Measurements from ENCODE around the gene POU6F1. TPM values are rescaled to one million over a fixed set of nuclear protein-coding genes. Genes with fewer than 3 reads are reported as not detected.

The POU6F1 gene
- total and polyA plus RNA-seq, 2 of the 8 experiments (the other 6 are each of a cell fraction or from before 2014, with no cell fraction given): 5.6 to 8.7 TPM

DNA sequence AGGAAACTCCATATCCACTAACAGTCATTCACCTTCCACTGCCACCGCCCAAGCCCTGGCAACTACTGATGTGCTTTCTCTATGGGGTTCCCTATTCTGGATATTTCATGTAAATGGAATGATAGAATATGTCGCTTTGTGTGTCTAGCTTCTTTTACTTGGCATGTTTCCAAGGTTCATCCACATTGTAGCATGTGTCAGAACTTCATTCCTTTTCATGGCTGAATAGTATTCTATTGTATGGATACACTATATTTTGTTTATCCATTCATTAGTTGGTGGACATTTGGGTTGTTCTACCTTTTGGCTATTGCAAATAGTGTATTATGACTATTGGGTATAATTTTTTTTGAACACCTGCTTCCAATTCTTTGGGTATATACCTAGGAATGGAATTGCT lies 8.6 kb downstream of the POU6F1 start:
- Histone ChIP-seq H3K79me2 (ENCODE audit: control insufficient read depth in 1 of 2, insufficient read depth in 2 of 2, low read length in 2 of 2) (no peaks in the 10 kb centered on the region), H3K4me1 (replicated peaks in 1 of 4; ENCODE audit: control insufficient read depth in 3 of 4, insufficient read depth in 4 of 4, low read length in 3 of 4) (no peaks in the 10 kb centered on the region), H3K4ac (replicated peaks; ENCODE audit: insufficient read length, low read depth, low read length) (no peak overlapping the region), H3K27ac (ENCODE audit: low read depth, low read length) (no peak overlapping the region), H4K5ac (ENCODE audit: insufficient read length, low read depth, low read length) (no peak overlapping the region), H3K27me3 (replicated peaks in 1 of 4; ENCODE audit: control insufficient read depth in 3 of 4, extremely low read depth in 1 of 4, insufficient read depth in 3 of 4, low read length in 3 of 4) (no peaks in the 10 kb centered on the region), H3K23me2 (ENCODE audit: low read depth, low read length) (no peaks in the 10 kb centered on the region), H3K56ac (replicated peaks; ENCODE audit: insufficient read length, low read depth, low read length) (no peak overlapping the region), H2BK15ac (ENCODE audit: low read length) (no peak overlapping the region), H4K91ac (replicated peaks; ENCODE audit: insufficient read length, low read length) (no peak overlapping the region), H2BK120ac (replicated peaks; ENCODE audit: low read depth, low read length) (no peak overlapping the region), H3K18ac (ENCODE audit: extremely low read depth, low read length) (no peak overlapping the region), H3K4me2 (ENCODE audit: insufficient read depth in 1 of 2, low read depth in 2 of 2, low read length in 2 of 2) (no peak overlapping the region), H4K20me1 (replicated peaks in 1 of 2; ENCODE audit: control insufficient read depth in 1 of 2, insufficient read depth in 2 of 2, low read length in 2 of 2) (no peaks in the 10 kb centered on the region), H2BK12ac (ENCODE audit: low read depth, low read length) (no peak overlapping the region), H3K9me3 (ENCODE audit: insufficient read depth in 2 of 2, low read depth in 1 of 2, low read length in 1 of 2) (no peaks in the 10 kb centered on the region), H3K23ac (ENCODE audit: insufficient read length) (no peak overlapping the region), H2AFZ (ENCODE audit: low read length) (no peak overlapping the region), H3K14ac (ENCODE audit: insufficient read length) (no peak overlapping the region), H3K9ac (replicated peaks in 1 of 4; ENCODE audit: extremely low read depth in 1 of 4, low read depth in 3 of 4, low read length in 3 of 4) (no peak overlapping the region), H2BK20ac (ENCODE audit: low read length) (no peak overlapping the region), H2BK5ac (ENCODE audit: low read depth, low read length) (no peak overlapping the region), H3K79me1 (ENCODE audit: low read depth, low read length) (no peaks in the 10 kb centered on the region), H3K36me3 (ENCODE audit: control insufficient read depth in 2 of 4, insufficient read depth in 4 of 4, low read length in 3 of 4) (no peaks in the 10 kb centered on the region), H3K4me3 (ENCODE audit: extremely low read depth in 1 of 4, insufficient read depth in 2 of 4, low read depth in 3 of 4, low read length in 4 of 4) (no peak overlapping the region), H4K8ac (ENCODE audit: extremely low read depth, insufficient read depth, low read length) (no peak overlapping the region), H2AK5ac (ENCODE audit: low read depth, low read length) (no peak overlapping the region)
- CTCF ChIA-PET (ENCODE audit: partially characterized antibody): no interaction called here
- DNase-seq (ENCODE audit: low read depth in 1 of 2, low spot score in 2 of 2) (no peak), FAIRE-seq (no peak)
- WGBS, 2 experiments (ENCODE audit: extremely low coverage in 1 of 2, insufficient coverage in 1 of 2, insufficient read length in 1 of 2, insufficient replicate concordance in 2 of 2, low coverage in 1 of 2, low lambda C conversion rate in 2 of 2, missing lambda C conversion rate in 1 of 2): 86% methylated on average over 2 of the region's 2 CpGs; no CpG with 5 or more reads in 1 of the 2 experiments
- POLR2A ChIA-PET (ENCODE audit: partially characterized antibody): interaction anchor here (1.0 to 1.5 kb wide), 2 partner anchors 25 to 29 kb away, joined by 3 to 4 read pairs; partner anchors contain the start of gene DAZAP2
- TF ChIP-seq SIRT6 (IDR thresholded peaks at IDR 0.05; ENCODE audit: low read length): no peak
- no peak for TF ChIP-seq CTBP2 (IDR thresholded peaks at IDR 0.05; ENCODE audit: borderline replicate concordance, insufficient read depth, insufficient read length, low read length)
- TF ChIP-seq, protein P1, sequence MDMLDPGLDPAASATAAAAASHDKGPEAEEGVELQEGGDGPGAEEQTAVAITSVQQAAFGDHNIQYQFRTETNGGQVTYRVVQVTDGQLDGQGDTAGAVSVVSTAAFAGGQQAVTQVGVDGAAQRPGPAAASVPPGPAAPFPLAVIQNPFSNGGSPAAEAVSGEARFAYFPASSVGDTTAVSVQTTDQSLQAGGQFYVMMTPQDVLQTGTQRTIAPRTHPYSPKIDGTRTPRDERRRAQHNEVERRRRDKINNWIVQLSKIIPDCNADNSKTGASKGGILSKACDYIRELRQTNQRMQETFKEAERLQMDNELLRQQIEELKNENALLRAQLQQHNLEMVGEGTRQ (IDR thresholded peaks at IDR 0.05; ENCODE audit: low read length): no peak
- TF ChIP-seq RBBP5 (IDR thresholded peaks at IDR 0.05; ENCODE audit: borderline replicate concordance, low read depth, low read length): no peak
- TF ChIP-seq EP300 (IDR thresholded peaks at IDR 0.05; ENCODE audit: borderline replicate concordance in 1 of 2, low read depth in 2 of 2, low read length in 2 of 2): no peak
- no peak for TF ChIP-seq SP1 (IDR thresholded peaks at IDR 0.05; ENCODE audit: low read depth, low read length)
- no peak for TF ChIP-seq YY1 (IDR thresholded peaks at IDR 0.05; ENCODE audit: low read depth, low read length)
- TF ChIP-seq POLR2A (IDR thresholded peaks at IDR 0.05; ENCODE audit: control extremely low read depth in 1 of 2, low read depth in 2 of 2, low read length in 2 of 2): no peak
- TF ChIP-seq SP2 (IDR thresholded peaks at IDR 0.05; ENCODE audit: low read length): no peak
- no peak for TF ChIP-seq TEAD4 (IDR thresholded peaks at IDR 0.05; ENCODE audit: low read depth, low read length)
- no peak for TF ChIP-seq NANOG (IDR thresholded peaks at IDR 0.05; ENCODE audit: insufficient read depth, low read depth, low read length, poor library complexity, severe bottlenecking)
- TF ChIP-seq GABPA (IDR thresholded peaks at IDR 0.05; ENCODE audit: borderline replicate concordance, insufficient read depth, low read length): no peak
- no peak for TF ChIP-seq KDM4A (IDR thresholded peaks at IDR 0.05; ENCODE audit: low read depth, low read length, severe bottlenecking)

Data from H1 (cell line).